ENCODE data around the gene DBNL.

DNA sequence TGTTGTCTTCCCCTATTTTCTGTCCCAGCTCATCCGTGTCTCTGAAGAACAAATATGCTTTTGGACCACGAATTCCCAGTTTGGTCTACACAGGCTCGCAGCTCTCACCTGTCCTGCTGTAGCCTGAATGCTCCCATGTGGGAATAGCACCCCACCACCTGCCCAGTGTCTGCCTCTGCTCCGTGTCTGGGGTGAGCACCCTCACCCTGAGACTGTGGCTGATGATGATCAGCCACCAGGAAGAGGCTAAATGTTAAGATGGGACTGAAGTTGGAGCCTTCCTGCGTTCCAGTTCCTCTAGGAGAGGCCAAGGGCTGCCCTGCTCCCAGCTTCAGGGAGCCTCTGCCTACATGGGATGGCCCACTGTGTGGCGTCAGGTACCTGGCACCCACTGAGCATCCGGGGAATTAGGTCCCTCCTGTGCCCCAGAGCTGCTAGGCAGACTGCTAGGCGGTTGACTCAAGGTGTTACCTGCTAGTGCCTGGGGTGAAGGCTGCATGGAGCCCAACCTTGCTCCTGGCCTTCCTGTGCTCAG lies 17.2 kb downstream of the DBNL start:
- TF ChIP-seq POLR2AphosphoS5 (IDR thresholded peaks at IDR 0.05) (no peak), EP300 (IDR thresholded peaks at IDR 0.05) (no peak), POLR2A (IDR thresholded peaks at IDR 0.05) (no peak)
